Urinary bladder (tissue), 4 donors: ENCODE results near the gene DNAH14. TPM values are rescaled to one million over a fixed set of nuclear protein-coding genes. Genes with fewer than 3 reads are reported as not detected.

ENCODE experiments used
- DNase-seq: peaks from one replicate; pipeline ENCODE4 v3.0.0-alpha.2; 2015; ENCODE audit errors: extremely low spot score
- H3K27ac ChIP-seq: one replicate; pipeline ENCODE4 v1.5.1; 2013; ENCODE audit warnings: low read depth, mild to moderate bottlenecking, moderate library complexity
- H3K36me3 ChIP-seq: one replicate; pipeline ENCODE4 v1.6.1; 2013; ENCODE audit warnings: mild to moderate bottlenecking, moderate library complexity; ENCODE audit not compliant: insufficient read depth
- H3K4me1 ChIP-seq: one replicate; pipeline ENCODE4 v1.6.1; 2013; ENCODE audit warnings: mild to moderate bottlenecking, moderate library complexity; ENCODE audit not compliant: insufficient read depth
- H3K4me3 ChIP-seq: one replicate; pipeline ENCODE4 v1.5.1; 2013; ENCODE audit warnings: low read depth, low read length
- WGBS: extraction: QIAGEN DNeasy Blood & Tissue Kit; methylation state at CpG from one replicate; pipeline ENCODE4 v1.1.7; 2013; 5-methylcytosine and 5-hydroxymethylcytosine counted together
- polyA plus RNA-seq: library from polyadenylated mRNA; stranded (reverse); fragments of 200-250 nt; gene quantifications from one replicate; pipeline ENCODE4 v1.2.3, GENCODE V29; 2013
- total RNA-seq: library from RNA; depleted of rRNA; stranded (reverse); fragments of >200 nt; gene quantifications from one replicate; pipeline ENCODE4 v1.2.3, GENCODE V29; 2014
- donor health status: healthy with polysubstance abuse.
- donor health status: healthy.

The DNAH14 gene
- total and polyA plus RNA-seq, 2 donors = 2.8 to 70.4 TPM

DNA sequence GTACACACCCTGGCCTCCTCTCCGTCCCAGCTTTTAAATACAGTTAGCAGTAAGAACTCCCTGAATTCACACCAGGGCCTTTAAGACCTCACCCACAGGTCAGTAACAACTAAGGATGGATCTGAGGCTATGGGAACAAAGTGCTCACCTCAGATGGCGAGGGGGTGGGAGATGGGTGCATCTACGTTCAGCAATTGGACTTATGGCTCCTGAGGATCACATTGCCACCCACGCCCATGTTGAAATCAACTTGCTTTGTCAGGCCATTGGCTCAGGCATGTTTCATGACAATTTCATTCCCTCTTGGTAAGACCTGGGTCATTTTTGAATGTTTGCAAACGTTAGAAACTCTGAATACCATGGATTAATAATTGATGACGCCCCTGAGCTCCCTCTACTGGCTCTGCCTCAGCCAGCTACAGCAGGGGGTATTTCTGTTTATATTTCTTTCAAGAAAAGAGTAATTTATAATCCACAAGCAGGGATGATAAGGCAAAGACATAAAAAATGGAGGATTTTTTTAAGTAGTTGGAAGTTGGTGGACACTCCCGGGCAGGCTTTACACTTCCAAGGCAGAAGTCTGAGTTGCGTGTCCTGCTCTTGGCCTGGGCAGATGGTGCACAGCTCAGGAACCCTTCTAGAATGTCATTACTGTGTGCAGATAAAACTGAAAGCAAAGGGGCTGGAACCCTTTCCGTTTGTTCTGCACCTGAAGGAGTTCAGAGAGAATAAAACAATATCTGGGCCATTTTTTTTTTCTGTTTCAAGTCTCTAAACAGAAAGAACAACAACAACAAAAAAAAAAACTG, 512.0 kb downstream of the DNAH14 start:
- Histone ChIP-seq H3K36me3 (no peaks in the 10 kb centered on the region), H3K4me1 (peaks cover 2% of the 10 kb centered on the region), H3K4me3 (no peak overlapping the region), H3K27ac (no peak overlapping the region)
- WGBS = 72% methylated on average over 9 of the region's 9 CpGs
- no peak for DNase-seq

DNA sequence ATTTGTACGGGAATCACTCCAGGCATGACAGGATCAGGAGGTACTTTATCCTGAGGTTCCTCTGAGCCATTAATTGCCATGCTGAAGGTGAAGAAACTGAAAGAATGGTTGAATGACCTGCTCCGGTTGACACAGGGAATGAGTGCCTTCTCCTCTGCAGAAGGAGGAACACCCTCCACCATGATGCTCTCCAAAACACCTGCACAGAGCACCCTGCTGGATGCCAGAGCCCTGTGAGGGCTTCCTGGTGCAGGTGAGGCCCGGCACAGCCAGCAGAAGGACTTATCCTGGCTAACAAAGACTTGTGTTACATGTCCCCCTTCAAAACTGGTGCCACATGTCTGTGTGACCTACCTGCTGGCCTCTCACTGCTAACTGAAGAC, 512.6 kb downstream of the DNAH14 start:
- H3K4me1 ChIP-seq = peaks cover 2% of the 10 kb centered on the region
- H3K36me3 ChIP-seq = no peaks in the 10 kb centered on the region
- no peak for DNase-seq
- H3K27ac ChIP-seq = peak overlapping the region; percentile 30
- H3K4me3 ChIP-seq = no peak overlapping the region
- WGBS = 81% methylated on average over 3 of the region's 3 CpGs

DNA sequence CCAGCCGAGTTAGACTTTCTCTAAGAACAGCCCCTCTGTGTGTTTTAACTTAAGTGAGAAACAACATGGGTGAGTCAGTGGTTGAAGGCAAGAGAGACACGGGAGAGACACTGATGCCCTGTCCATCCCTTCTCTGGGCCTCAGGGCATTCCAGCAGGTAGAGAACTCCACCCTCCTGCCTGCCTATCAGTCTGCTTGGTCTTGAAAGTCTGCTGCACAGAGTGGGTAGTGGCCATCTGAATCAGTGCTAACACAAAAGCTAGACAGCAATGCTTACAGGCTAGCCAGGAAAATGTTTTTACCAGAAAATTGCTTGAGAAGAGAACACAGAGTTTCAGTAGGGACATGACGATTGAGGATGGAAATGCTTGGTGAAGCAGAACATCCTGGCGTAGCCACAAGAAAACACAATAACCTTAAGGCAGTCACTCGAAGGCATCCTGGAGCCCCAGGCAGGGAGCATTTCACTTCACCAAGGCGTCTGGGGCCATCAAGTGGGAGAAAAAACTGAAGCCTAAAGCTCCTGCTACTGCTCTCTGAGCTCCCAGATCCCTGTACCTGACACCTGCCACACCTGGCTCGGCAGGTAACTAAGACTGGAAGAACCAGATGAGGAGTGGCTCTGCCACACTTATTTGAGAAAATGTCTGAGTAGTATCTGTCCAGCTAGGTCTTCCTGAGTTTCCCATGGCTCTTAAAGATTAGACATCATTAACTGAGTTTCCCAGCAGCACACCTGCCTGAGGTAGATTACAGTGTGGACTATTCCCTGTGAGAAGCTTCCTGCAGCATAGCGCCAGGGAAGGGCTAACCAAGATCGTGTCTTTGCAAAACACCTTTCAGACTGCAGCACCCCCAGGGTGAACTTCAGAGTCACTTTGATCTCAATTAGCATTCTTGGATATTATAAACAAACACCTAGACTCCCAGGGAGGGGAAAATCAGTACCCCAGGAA, 516.4 kb downstream of the DNAH14 start:
- DNase-seq = no peak
- Histone ChIP-seq H3K4me3 (no peak overlapping the region), H3K4me1 (peaks cover 2% of the 10 kb centered on the region), H3K27ac (peak overlapping the region; percentile 80), H3K36me3 (no peaks in the 10 kb centered on the region)
- WGBS = 58% methylated on average over 9 of the region's 9 CpGs

DNA sequence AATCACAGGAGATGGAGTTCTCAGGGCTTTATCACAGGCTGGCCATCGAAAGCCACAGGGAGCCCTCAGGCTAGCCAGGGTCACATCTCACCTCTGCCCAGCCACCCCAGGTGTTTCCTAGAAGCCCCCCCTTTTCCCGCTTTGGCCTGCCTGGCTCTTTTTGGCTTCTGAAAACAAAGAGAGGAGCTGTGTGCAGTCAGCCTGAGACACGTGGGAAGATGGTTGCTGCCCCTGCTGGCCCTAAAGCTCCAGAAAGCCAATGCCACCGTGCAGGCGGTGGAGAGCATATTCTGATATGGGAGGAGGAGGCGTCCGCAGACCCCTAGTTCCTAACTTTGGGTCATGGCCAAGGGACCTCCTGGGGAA, 517.1 kb downstream of the DNAH14 start:
- peaks cover 2% of the 10 kb centered on the region for H3K4me1 ChIP-seq
- H3K36me3 ChIP-seq = no peaks in the 10 kb centered on the region
- H3K4me3 ChIP-seq = no peak overlapping the region
- H3K27ac ChIP-seq = peak overlapping the region; percentile 49
- 56% methylated on average over 7 of the region's 7 CpGs for WGBS
- no peak for DNase-seq

DNA sequence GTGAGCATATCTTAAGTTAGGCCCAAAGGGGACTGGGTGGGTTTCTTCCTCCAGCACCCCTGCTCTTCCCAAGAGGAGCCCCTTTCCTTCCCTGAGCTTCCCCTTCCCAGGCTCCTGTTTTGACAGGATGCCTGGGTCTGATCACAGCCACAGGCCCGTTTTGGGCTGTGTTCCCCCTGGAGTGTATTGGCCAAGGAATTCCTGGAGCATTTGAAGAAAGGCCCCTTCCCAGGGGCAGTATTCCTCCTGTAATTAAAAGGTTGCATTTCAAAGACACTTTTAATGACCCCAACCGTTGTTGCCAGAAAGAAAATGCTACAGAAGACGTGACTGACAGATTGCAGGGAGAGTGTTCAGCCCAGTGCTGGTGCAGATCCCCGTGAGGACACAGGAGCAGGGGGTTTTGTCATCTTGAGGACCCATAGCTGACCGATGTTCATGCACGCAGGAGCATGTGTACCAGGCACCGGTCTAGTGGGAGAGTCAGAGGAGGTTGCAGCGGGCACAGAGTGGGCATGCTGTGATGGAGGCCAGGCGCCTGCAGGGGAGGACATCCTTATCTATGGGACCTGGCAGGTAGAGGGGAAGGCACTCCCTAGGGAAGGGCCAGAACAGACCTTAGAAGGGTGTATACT, 517.6 kb downstream of the DNAH14 start:
- H3K4me3 ChIP-seq = no peak overlapping the region

DNA sequence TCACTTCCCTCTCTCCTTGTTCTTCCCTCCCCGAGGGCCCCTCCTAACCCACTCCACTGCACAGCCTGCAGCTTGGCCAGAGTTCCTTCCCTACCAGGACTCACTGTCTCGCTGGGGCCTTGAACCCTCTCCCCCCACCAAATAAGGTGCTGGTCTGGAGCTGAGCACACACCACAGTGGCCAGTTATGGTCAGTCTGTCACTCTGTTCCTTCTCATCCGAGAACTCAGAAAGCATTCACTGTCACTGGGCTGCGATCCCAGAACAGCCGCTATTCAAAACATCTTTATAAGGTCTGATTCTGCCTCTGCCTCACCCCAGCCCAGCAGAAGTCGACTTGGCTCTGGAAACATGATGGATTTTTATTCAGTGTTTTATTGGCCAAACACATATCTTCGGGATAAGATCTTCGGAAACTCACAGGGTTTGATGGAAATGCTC, 518.2 kb downstream of the DNAH14 start:
- Histone ChIP-seq H3K4me1 (no peaks in the 10 kb centered on the region), H3K27ac (peak overlapping the region; percentile 74), H3K36me3 (no peaks in the 10 kb centered on the region), H3K4me3 (no peak overlapping the region)
- WGBS = 12% methylated on average over 8 of the region's 8 CpGs
- DNase-seq = no peak

More for the DNA sequence above, 517.6 kb downstream of the DNAH14 start:
- Histone ChIP-seq H3K36me3 (no peaks in the 10 kb centered on the region), H3K27ac (peak overlapping the region; percentile 49), H3K4me1 (peaks cover 2% of the 10 kb centered on the region)
- 36% methylated on average over 9 of the region's 9 CpGs for WGBS
- DNase-seq = no peak

DNA sequence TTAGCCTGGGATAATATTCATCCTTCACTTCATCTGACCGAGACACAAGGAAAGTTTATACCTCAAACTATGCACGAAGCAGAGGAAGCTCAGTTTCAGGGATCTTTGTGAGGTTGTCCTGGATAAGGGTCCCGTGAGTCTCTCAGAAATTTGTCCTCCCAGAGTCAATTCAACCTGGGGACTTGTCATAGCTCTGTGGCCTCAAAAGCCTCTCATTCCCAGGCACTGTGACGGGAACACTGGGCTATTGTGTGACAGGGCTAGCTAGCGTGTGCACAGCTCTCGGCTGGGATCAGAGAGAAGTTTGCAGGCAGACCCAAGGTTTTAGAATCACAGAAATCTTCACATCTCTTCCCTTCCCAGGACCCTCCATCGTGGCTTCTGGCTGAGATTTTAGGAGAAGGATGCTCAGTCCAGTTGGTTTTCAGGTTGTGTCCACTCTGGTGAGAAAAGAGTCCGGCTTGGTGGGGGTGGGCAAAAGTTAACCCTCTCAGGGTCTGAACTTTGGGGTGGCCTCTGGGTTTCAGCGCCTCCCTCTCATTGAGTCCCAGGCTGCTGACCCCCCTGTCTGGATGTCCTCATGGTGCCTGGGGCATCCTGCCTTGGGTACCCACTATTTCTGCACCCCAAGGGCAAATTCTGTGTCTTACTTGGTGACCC, 518.8 kb downstream of the DNAH14 start:
- Histone ChIP-seq H3K4me1 (no peaks in the 10 kb centered on the region), H3K4me3 (no peak overlapping the region), H3K36me3 (no peaks in the 10 kb centered on the region), H3K27ac (peak overlapping the region; percentile 74)
- DNase-seq = no peak
- whole genome bisulfite sequencing = 33% methylated on average over 9 of the region's 9 CpGs
